SW480 (cell line): ENCODE measurements around the gene JAGN1.
A peak's percentile ranks its signal among the peaks of the same experiment; 100 is the strongest.
"Not testable (repeated sequence)": the region's sequence is repeated elsewhere in the genome, so short reads cannot be mapped to it uniquely, and the experiment has no call there.

ENCODE experiments used
- DNase-seq: peaks from one replicate; pipeline ENCODE4 v3.0.0-alpha.2; 2016; ENCODE audit warnings: low spot score

JAGN1 gene

GRCh38 chr3:9918261-9919038 is 28.0 kb downstream of the JAGN1 start:
- DNase-seq: no peak

DNA sequence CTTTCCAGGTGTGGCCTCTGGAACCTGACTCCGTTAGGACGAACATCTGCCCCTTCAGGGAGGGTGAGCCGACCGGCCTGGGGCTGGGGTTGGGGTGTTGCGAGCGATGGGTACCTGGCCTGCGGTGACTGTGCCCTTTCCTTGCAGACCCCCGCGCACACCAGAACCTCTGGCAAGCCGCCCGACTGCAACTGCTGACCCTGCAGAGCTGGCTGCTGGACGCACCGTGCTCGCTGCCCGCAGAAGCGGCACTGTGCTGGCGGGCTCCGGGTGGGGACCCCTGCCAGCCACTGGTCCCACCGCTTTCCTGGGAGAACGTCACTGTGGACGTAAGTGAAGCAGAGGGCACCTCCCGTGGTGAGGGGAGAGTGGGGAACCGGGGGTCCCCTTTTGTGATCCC is 37.7 kb downstream of the JAGN1 start:
- no peak for DNase-seq

DNA sequence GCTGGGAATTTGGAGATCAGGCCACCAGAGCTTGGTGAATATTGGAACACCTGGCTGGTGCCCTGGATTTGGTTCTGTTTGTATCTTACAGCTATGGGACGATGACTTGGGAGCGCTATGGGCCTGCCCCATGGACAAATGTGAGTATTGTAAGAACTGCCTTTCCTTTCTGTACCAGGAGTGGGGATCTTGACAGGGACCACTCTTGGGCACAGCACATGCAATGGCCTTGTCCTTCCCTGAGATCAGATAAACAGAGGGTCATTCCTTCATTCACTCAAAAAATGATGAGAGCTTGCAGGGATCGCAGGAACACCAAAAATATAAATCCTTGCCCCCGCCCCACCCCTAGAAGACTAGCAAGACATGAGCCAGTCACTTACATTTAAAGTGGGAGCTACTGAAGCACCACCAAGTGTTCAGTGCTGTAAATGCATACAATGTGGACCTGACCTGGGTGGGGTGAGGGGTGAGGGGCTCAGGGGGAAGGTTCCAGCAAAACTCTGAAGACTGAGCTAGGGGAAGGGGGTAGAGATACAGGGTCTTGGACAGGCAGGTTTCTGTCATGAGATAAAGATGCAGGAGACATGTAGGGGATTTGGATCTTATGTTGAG is 40.5 kb downstream of the JAGN1 start:
- no peak for DNase-seq

DNA sequence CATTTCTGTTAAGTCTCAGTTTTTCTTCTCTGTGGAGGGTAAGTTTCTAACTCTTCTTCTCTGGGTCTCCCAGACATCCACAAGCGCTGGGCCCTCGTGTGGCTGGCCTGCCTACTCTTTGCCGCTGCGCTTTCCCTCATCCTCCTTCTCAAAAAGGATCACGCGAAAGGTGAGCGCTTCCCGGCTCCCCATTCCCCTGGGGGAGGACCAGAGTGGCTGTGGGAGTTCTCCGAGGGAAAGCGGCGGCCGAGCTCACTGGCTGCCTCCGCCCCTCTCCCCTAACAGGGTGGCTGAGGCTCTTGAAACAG is 42.1 kb downstream of the JAGN1 start:
- no peak for DNase-seq

- peak; percentile 80 for DNase-seq
Observed at GRCh38 chr3:9932843-9933560, 42.6 kb downstream of the JAGN1 start.

- peak; percentile 96 for DNase-seq
Observed at GRCh38 chr3:9933561-9934234, 43.3 kb downstream of the JAGN1 start, which contains the start of gene CRELD1. TSS of gene CRELD1 (plus strand) at chr3:9933834. CDS start at chr3:9934439, 605 bp downstream.

- no peak for DNase-seq
Observed at GRCh38 chr3:9934235-9934621, 43.8 kb downstream of the JAGN1 start.

DNA sequence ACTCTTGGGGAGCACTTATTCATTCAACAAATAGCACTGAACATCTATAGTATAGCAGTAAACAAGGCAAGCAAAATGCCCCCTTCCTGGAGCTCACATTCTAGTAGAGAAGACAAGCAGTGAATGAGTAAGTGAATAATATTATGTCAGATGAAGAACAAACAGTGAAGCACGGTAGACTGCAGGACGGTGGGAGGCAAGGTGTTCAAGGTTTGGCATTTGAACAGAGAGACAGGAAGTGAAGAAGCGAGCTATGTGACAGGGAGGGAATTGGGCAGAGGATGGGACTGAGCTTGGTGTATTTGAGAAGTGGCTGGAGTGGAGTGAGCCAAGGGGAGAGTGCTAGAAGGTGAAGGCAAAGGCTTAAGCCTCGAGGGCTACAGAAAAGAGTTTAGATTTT is 44.6 kb downstream of the JAGN1 start:
- no peak for DNase-seq

DNA sequence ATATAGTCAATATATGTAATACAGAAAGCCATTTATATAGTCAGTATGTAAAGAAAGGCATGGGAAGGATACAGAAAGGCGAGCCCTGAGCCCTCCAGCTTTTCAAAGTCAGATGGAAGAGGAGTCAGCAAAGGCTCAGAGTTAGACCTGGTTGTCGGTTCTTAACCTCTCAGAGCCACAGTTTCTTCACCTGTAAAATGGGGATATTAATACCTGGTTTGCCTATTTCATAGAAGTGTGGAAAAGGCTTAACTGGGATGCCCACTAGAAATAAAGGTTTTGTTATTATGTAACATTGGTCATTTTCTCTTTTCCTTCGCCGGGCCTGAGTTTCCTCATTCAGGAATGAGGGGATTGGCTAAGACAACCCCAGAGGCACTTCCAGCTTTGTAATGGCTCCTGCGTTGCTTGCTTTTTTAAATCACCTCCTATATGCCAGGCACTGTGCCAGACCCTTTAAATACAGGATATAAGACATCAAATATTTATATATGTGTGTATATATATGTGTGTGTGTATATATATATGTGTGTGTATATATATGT is 45.6 kb downstream of the JAGN1 start:
- DNase-seq: no peak

GRCh38 chr3:9937486-9938238 is 47.3 kb downstream of the JAGN1 start:
- no peak for DNase-seq

DNA sequence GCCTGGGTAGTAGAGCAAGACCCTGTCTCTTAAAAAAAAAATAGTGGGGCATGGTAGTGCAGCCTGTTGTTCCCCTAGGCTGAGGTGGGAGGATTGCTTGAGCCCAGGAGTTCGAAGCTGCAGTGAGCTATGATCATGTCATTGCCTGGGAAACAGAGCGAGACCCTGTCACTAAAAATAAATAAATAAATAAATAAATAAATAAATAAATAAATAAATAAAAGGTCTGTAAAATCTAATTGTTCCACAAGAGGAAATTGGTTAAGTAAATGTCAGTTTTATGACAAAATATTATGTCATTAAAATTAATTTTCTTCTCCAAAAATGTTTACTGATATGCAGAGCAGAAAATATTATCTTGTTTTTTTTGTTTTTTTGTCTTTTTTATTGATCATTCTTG is 48.6 kb downstream of the JAGN1 start:
- no peak for DNase-seq

GRCh38 chr3:9939906-9940305 is 49.5 kb downstream of the JAGN1 start:
- DNase-seq: not testable (repeated sequence)

DNA sequence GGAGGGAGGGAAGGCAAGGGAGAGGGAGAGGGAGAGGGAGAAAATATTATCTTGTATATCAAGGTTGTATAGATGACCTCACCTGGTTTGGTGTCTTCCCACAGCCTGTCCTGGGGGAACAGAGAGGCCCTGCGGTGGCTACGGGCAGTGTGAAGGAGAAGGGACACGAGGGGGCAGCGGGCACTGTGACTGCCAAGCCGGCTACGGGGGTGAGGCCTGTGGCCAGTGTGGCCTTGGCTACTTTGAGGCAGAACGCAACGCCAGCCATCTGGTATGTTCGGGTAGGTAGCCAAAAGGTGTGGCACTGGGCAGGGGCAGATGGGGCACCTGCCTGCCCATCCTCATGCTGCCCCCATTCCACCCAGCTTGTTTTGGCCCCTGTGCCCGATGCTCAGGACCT is 50.3 kb downstream of the JAGN1 start:
- no peak for DNase-seq

DNA sequence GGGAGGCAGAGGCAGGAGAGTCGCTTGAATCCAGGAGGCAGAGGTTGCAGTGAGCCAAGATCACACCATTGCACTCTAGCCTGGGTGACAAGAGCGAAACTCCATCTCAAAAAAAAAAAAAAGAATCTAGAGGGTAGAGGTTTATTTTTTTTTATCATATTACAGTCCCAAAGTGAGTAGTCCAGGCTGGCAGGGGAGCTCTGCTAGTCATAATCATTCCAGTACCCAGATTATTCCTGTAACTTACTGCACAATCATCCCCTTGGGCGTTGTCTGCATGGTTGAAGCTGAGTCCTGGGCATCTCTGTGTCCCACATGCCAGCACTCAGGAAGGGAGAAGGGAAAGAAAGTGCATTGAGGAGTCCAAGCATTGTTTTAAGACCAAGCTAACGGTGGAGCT is 51.8 kb downstream of the JAGN1 start:
- DNase-seq: no peak

DNA sequence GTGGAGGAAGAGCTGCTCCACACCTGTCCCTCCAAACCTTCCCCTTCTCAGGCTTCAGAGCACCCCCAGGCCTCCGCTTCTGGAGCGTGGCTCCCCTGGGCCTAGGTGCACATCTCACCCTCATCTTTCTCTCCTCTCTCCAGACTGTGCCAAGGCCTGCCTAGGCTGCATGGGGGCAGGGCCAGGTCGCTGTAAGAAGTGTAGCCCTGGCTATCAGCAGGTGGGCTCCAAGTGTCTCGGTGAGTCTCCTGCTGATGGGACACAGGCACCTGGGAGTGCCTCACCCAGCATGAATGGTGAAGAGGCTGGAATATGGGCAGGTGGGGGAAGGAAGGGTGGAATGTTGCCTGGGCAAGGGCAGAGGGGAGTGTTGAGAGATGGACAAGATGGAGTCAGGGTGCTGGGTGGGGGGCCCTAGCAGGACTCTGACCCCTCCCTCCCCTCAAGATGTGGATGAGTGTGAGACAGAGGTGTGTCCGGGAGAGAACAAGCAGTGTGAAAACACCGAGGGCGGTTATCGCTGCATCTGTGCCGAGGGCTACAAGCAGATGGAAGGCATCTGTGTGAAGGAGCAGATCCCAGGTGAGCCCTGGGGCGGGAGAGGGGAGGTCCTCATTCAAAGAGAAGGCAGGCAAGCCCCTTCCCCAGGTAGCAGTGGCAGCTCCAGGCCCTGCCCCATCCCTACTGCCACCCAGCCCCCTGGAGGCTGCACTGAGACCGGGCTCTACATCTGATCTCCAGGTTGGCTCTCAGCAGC is 52.7 kb downstream of the JAGN1 start:
- DNase-seq: no peak
